MCF 10A (cell line): ENCODE measurements around the gene MBD6. TPM values are rescaled to one million over a fixed set of nuclear protein-coding genes. Genes with fewer than 3 reads are reported as not detected.

Source experiments
- BruUV-seq: library from RNA; stranded (reverse); fragments of 400-500 nt; replicated peaks from 2 replicates; lab custom pipeline; 2021; lab: Mats Ljungman, UMichigan
- CTCF ChIA-PET: fragments of 300-600 bp; sonication (Branson Sonifier 250); formaldehyde crosslinking; extraction: SDS; loops from one replicate; lab custom pipeline; 2021; ENCODE audit warnings: antibody characterized with exemption, inconsistent platforms; lab: Yijun Ruan, JAX
- POLR2A ChIA-PET: fragments of 300-600, 350-650 bp; sonication (Branson Sonifier 250); formaldehyde crosslinking; extraction: SDS; loops from one replicate; lab custom pipeline; 2020; ENCODE audit warnings: antibody characterized with exemption, inconsistent platforms; lab: Yijun Ruan, JAX
- DNase-seq: peaks from one replicate; pipeline ENCODE4 v3.0.0-alpha.2; 2018; ENCODE audit not compliant: unreplicated experiment
- H3K27ac Mint-ChIP-seq: one replicate; pipeline ENCODE4 v1.8.0; 2022; ENCODE audit warnings: mild to moderate bottlenecking, low read depth, mixed read lengths; ENCODE audit not compliant: unreplicated experiment
- H3K27me3 Mint-ChIP-seq: one replicate; pipeline ENCODE4 v1.8.0; 2022; ENCODE audit warnings: mixed read lengths; ENCODE audit not compliant: insufficient read depth, unreplicated experiment
- H3K36me3 Mint-ChIP-seq: one replicate; pipeline ENCODE4 v1.8.0; 2022; ENCODE audit warnings: mild to moderate bottlenecking, moderate library complexity, mixed read lengths; ENCODE audit not compliant: insufficient read depth, unreplicated experiment
- H3K4me1 Mint-ChIP-seq: one replicate; pipeline ENCODE4 v1.8.0; 2022; ENCODE audit warnings: mixed read lengths; ENCODE audit not compliant: insufficient read depth, unreplicated experiment
- H3K4me3 Mint-ChIP-seq: one replicate; pipeline ENCODE4 v1.8.0; 2022; ENCODE audit warnings: mild to moderate bottlenecking, moderate library complexity, mixed read lengths; ENCODE audit not compliant: unreplicated experiment
- H3K9me3 Mint-ChIP-seq: one replicate; pipeline ENCODE4 v1.8.0; 2022; ENCODE audit warnings: mixed read lengths; ENCODE audit not compliant: unreplicated experiment
- CTCF ChIP-seq: fragments of 200-600 bp; IDR thresholded peaks from one replicate; pipeline ENCODE4 v1.8.0; 2022; ENCODE audit warnings: antibody characterized with exemption, mild to moderate bottlenecking; ENCODE audit not compliant: unreplicated experiment
- intact Hi-C: fragments of 100-400 bp; cut with micrococcal nuclease; formaldehyde crosslinking; loops from 2 replicates; pipeline ENCODE4 v1.14.1; 2022
- total RNA-seq: library from RNA; stranded (reverse); gene quantifications from 2 replicates; pipeline ENCODE4 v1.2.3, GENCODE V29; 2022

Gene MBD6
- total RNA-seq, 1 experiment from 2014 or later: 96.5 TPM

GRCh38 chr12:57514720-57515407 is 7.8 kb upstream of the MBD6 start:
- intact Hi-C loops: no loop called here
- Mint-ChIP-seq H3K9me3 (no peaks in the 10 kb centered on the region), H3K4me3 (no peak overlapping the region), H3K27me3 (no peaks in the 10 kb centered on the region), H3K36me3 (peaks cover 100% of the 10 kb centered on the region), H3K27ac (no peak overlapping the region), H3K4me1 (peaks cover 36% of the 10 kb centered on the region)
- DNase-seq: no peak
- no TSS peak for BruUV-seq
- no peak for TF ChIP-seq CTCF
- POLR2A ChIA-PET: interaction anchor here (1.1 to 3.0 kb wide), 4 partner anchors 9 to 28 kb away, joined by 3 to 9 read pairs (median 4); no protein-coding TSS in a partner anchor
- CTCF ChIA-PET: interaction anchor here (0.6 to 1.3 kb wide), 5 partner anchors 11 to 178 kb away, joined by 3 to 6 read pairs (median 3); partner anchors contain the start of genes INHBE and MARS1

GRCh38 chr12:57515408-57515933 is 7.2 kb upstream of the MBD6 start:
- H3K36me3 Mint-ChIP-seq: peaks cover 100% of the 10 kb centered on the region
- POLR2A ChIA-PET: interaction anchor here (0.9 to 3.0 kb wide), 3 partner anchors 8 to 15 kb away, joined by 3 to 9 read pairs (median 4); no protein-coding TSS in a partner anchor
- BruUV-seq: no TSS peak

GRCh38 chr12:57515934-57516541 is 6.6 kb upstream of the MBD6 start:
- Mint-ChIP-seq H3K4me3 (no peak overlapping the region), H3K36me3 (peaks cover 100% of the 10 kb centered on the region)
- CTCF ChIA-PET: interaction anchor here (0.6 to 3.0 kb wide), 6 partner anchors 10 to 911 kb away, joined by 3 to 12 read pairs (median 4); partner anchors contain the start of genes GLI1 and INHBE

More at GRCh38 chr12:57515408-57515933, 7.2 kb upstream of the MBD6 start:
- Mint-ChIP-seq H3K9me3 (no peaks in the 10 kb centered on the region), H3K4me3 (no peak overlapping the region), H3K27ac (no peak overlapping the region), H3K4me1 (peaks cover 35% of the 10 kb centered on the region), H3K27me3 (no peaks in the 10 kb centered on the region)
- intact Hi-C loops: no loop called here
- CTCF ChIA-PET: interaction anchor here (0.6 to 1.3 kb wide), 5 partner anchors 9 to 910 kb away, joined by 3 to 8 read pairs (median 3); partner anchors contain the start of gene INHBE
- no peak for TF ChIP-seq CTCF
- DNase-seq: no peak

More at GRCh38 chr12:57515934-57516541, 6.6 kb upstream of the MBD6 start:
- DNase-seq: no peak
- H3K27me3 Mint-ChIP-seq: no peaks in the 10 kb centered on the region
- POLR2A ChIA-PET: interaction anchor here (0.9 to 3.0 kb wide), 3 partner anchors 8 to 54 kb away, joined by 4 to 9 read pairs (median 7); no protein-coding TSS in a partner anchor
- H3K27ac Mint-ChIP-seq: no peak overlapping the region
- no peaks in the 10 kb centered on the region for H3K9me3 Mint-ChIP-seq
- intact Hi-C loops: no loop called here
- TSS peak; percentile 30 for BruUV-seq
- peaks cover 35% of the 10 kb centered on the region for H3K4me1 Mint-ChIP-seq
- no peak for TF ChIP-seq CTCF
